Measurements from ENCODE around the gene ANAPC16. TPM values are rescaled to one million over a fixed set of nuclear protein-coding genes. Genes with fewer than 3 reads are reported as not detected.
"Not testable (repeated sequence)": the region's sequence is repeated elsewhere in the genome, so short reads cannot be mapped to it uniquely, and the experiment has no call there.

The ANAPC16 gene
- total RNA-seq, 1 donor = 61.7 TPM

GRCh38 chr10:72278668-72279393, 63.0 kb downstream of the ANAPC16 start:
- no peak for TF ChIP-seq CTCF (IDR thresholded peaks at IDR 0.05; ENCODE audit: insufficient read depth, low read length)
- no peak for DNase-seq (ENCODE audit: low read depth)
- H3K4me3 ChIP-seq (ENCODE audit: low read depth, low read length) = no peak overlapping the region

GRCh38 chr10:72279587-72279986, 63.8 kb downstream of the ANAPC16 start:
- H3K4me3 ChIP-seq (ENCODE audit: low read depth, low read length); DNase-seq (ENCODE audit: low read depth): not testable (repeated sequence)

- no peak overlapping the region for H3K4me3 ChIP-seq (ENCODE audit: low read depth, low read length)
- DNase-seq (ENCODE audit: low read depth) = no peak
Measured at GRCh38 chr10:72283131-72283530, 67.3 kb downstream of the ANAPC16 start.

More at GRCh38 chr10:72283131-72283530, 67.3 kb downstream of the ANAPC16 start:
- TF ChIP-seq CTCF (IDR thresholded peaks at IDR 0.05; ENCODE audit: insufficient read depth, low read length) = no peak

Small RNA genes lying within 50 kb of the gene (small RNA-seq; reads per million reads assigned to genes)
- gene RF00019 = not detected
- gene RF00340 = not detected

Other genes starting within 250 kb of the ANAPC16 start
- 0.36 and 0.98 TPM in 2 replicates for gene SPOCK2, start 127.5 kb upstream of the ANAPC16 start, total RNA-seq (ENCODE audit: low replicate concordance)
- gene ASCC1, start 264 bp downstream of the ANAPC16 start, total RNA-seq (ENCODE audit: low replicate concordance) = 44.4 and 49.2 TPM in 2 replicates
- 52.4 and 166 TPM in 2 replicates for gene DDIT4, start 57.9 kb downstream of the ANAPC16 start, total RNA-seq (ENCODE audit: low replicate concordance)
- gene DNAJB12, start 138.9 kb downstream of the ANAPC16 start, total RNA-seq (ENCODE audit: low replicate concordance) = 17.7 and 24.5 TPM in 2 replicates

All from fibroblast of the aortic adventitia (primary cell).